Fibroblast of villous mesenchyme (primary cell): ENCODE results near the gene MBP. TPM values are rescaled to one million over a fixed set of nuclear protein-coding genes. Genes with fewer than 3 reads are reported as not detected.
A peak's percentile ranks its signal among the peaks of the same experiment; 100 is the strongest.

Experiments used
- DNase-seq: peaks from one replicate; pipeline ENCODE4 v3.0.0-alpha.2; 2010; ENCODE audit warnings: low read depth
- H3K4me3 ChIP-seq: 2 replicates; pipeline ENCODE4 v1.5.1; 2011; ENCODE audit warnings: low read depth, mild to moderate bottlenecking, low read length
- CTCF ChIP-seq: IDR thresholded peaks from 2 replicates; pipeline ENCODE4 v1.5.1; 2012; ENCODE audit warnings: low read depth, mild to moderate bottlenecking, low read length; ENCODE audit not compliant: insufficient read depth
- total RNA-seq: library from RNA; depleted of rRNA; stranded (reverse); fragments of >200 nt; gene quantifications from 2 replicates; pipeline ENCODE4 v1.2.3, GENCODE V29; 2012

The MBP gene
- total RNA-seq, 1 donor = 3.9 TPM

GRCh38 chr18:77071711-77072292 is 60.8 kb downstream of the MBP start:
- DNase-seq = peak; percentile 98
- TF ChIP-seq CTCF = no peak
- no peak overlapping the region for H3K4me3 ChIP-seq

- no peak overlapping the region for H3K4me3 ChIP-seq
- no peak for DNase-seq
- TF ChIP-seq CTCF = no peak
Measured at GRCh38 chr18:77071061-77071460, 61.5 kb downstream of the MBP start.

GRCh38 chr18:77070627-77071026 is 62.0 kb downstream of the MBP start:
- H3K4me3 ChIP-seq = no peak overlapping the region
- DNase-seq = no peak
- no peak for TF ChIP-seq CTCF

GRCh38 chr18:77069931-77070330 is 62.7 kb downstream of the MBP start:
- no peak for DNase-seq
- no peak for TF ChIP-seq CTCF
- H3K4me3 ChIP-seq = no peak overlapping the region

GRCh38 chr18:77069482-77069881 is 63.1 kb downstream of the MBP start:
- no peak for TF ChIP-seq CTCF
- no peak overlapping the region for H3K4me3 ChIP-seq
- no peak for DNase-seq

GRCh38 chr18:77068321-77069312 is 64.0 kb downstream of the MBP start:
- no peak overlapping the region for H3K4me3 ChIP-seq
- peak; percentile 29 for TF ChIP-seq CTCF
- DNase-seq = no peak
